Dermis blood vessel endothelial cell (primary cell): ENCODE results near the gene INTS4. TPM values are rescaled to one million over a fixed set of nuclear protein-coding genes. Genes with fewer than 3 reads are reported as not detected.
"Not testable (repeated sequence)": the region's sequence is repeated elsewhere in the genome, so short reads cannot be mapped to it uniquely, and the experiment has no call there.

Source experiments
- DNase-seq: peaks from one replicate; pipeline ENCODE4 v3.0.0; 2010
- total RNA-seq: library from RNA; depleted of rRNA; stranded (reverse); fragments of >200 nt; gene quantifications from 2 replicates; pipeline ENCODE4 v1.2.3, GENCODE V29; 2014

INTS4 gene
- total RNA-seq, 1 donor from 2014 or later, result 45.1 TPM

GRCh38 chr11:77942465-77942864, 52.0 kb downstream of the INTS4 start:
- DNase-seq, result not testable (repeated sequence)

- not testable (repeated sequence) for DNase-seq
Observed at GRCh38 chr11:77933596-77933995, 60.9 kb downstream of the INTS4 start.

GRCh38 chr11:77930334-77931208, 63.9 kb downstream of the INTS4 start:
- peak; percentile 75 for DNase-seq

- DNase-seq, result not testable (repeated sequence)
Observed at GRCh38 chr11:77917713-77918112, 76.8 kb downstream of the INTS4 start.

- peak; percentile 81 for DNase-seq
Observed at GRCh38 chr11:77914307-77914791, 80.1 kb downstream of the INTS4 start.

GRCh38 chr11:77913608-77914306, 80.7 kb downstream of the INTS4 start:
- peak; percentile 65 for DNase-seq

- peak; percentile 10 for DNase-seq
Observed at GRCh38 chr11:77910828-77911227, 83.6 kb downstream of the INTS4 start.

- no peak for DNase-seq
Observed at GRCh38 chr11:77909277-77909676, 85.2 kb downstream of the INTS4 start.

GRCh38 chr11:77908835-77909234, 85.6 kb downstream of the INTS4 start:
- DNase-seq, result no peak

- DNase-seq, result not testable (repeated sequence)
Observed at GRCh38 chr11:77894949-77895348, 99.5 kb downstream of the INTS4 start.

- DNase-seq, result not testable (repeated sequence)
Observed at GRCh38 chr11:77891703-77892102, 102.8 kb downstream of the INTS4 start.

- not testable (repeated sequence) for DNase-seq
Observed at GRCh38 chr11:77891256-77891655, 103.2 kb downstream of the INTS4 start.

GRCh38 chr11:77890619-77891056, 103.8 kb downstream of the INTS4 start:
- peak; percentile 60 for DNase-seq

- DNase-seq, result peak; percentile 30
Observed at GRCh38 chr11:77890100-77890614, 104.3 kb downstream of the INTS4 start.

GRCh38 chr11:77889045-77889444, 105.4 kb downstream of the INTS4 start:
- DNase-seq, result not testable (repeated sequence)

- no peak for DNase-seq
Observed at GRCh38 chr11:77886401-77886800, 108.1 kb downstream of the INTS4 start.

GRCh38 chr11:77884829-77885190, 109.7 kb downstream of the INTS4 start:
- no peak for DNase-seq

GRCh38 chr11:77884186-77884828, 110.2 kb downstream of the INTS4 start:
- no peak for DNase-seq

GRCh38 chr11:77883775-77884174, 110.7 kb downstream of the INTS4 start:
- DNase-seq, result no peak

- no peak for DNase-seq
Observed at GRCh38 chr11:77882396-77882795, 112.1 kb downstream of the INTS4 start.

GRCh38 chr11:77879218-77879617, 115.2 kb downstream of the INTS4 start:
- DNase-seq, result no peak

GRCh38 chr11:77878247-77878646, 116.2 kb downstream of the INTS4 start:
- peak; percentile 55 for DNase-seq

- DNase-seq, result no peak
Observed at GRCh38 chr11:77876045-77876444, 118.4 kb downstream of the INTS4 start.
